Astrocyte (in vitro differentiated cells and primary cell): ENCODE measurements around the gene VIPR2. TPM values are rescaled to one million over a fixed set of nuclear protein-coding genes. Genes with fewer than 3 reads are reported as not detected.

Experiments
- DNase-seq: peaks from one replicate; pipeline ENCODE4 v3.0.0-alpha.2; 2010; ENCODE audit warnings: low read depth
- FAIRE-seq: peaks from 2 replicates; lab custom pipeline; 2011; peaks lifted over from hg19 to GRCh38; lab: Jason Lieb, UNC
- H2AFZ ChIP-seq: 2 replicates; pipeline ENCODE4 v1.6.0; 2012; ENCODE audit warnings: low read depth, low read length, inconsistent platforms
- H3K27ac ChIP-seq: 2 replicates; pipeline ENCODE4 v1.5.1; 2011; ENCODE audit warnings: low read depth, low read length, inconsistent platforms
- H3K27me3 ChIP-seq: 2 replicates; pipeline ENCODE4 v1.6.0; 2011; ENCODE audit warnings: low read length, inconsistent platforms; ENCODE audit not compliant: insufficient read depth
- H3K36me3 ChIP-seq: 2 replicates; pipeline ENCODE4 v1.5.1; 2011; ENCODE audit warnings: low read length, inconsistent platforms; ENCODE audit not compliant: insufficient read depth
- H3K4me1 ChIP-seq: 2 replicates; pipeline ENCODE4 v1.5.1; 2011; ENCODE audit warnings: low read length, inconsistent platforms; ENCODE audit not compliant: insufficient read depth
- H3K4me2 ChIP-seq: 2 replicates; pipeline ENCODE4 v1.6.0; 2012; ENCODE audit warnings: low read length, inconsistent platforms
- H3K4me3 ChIP-seq: 2 replicates; pipeline ENCODE4 v1.5.1; 2011; ENCODE audit warnings: low read depth, mild to moderate bottlenecking, low read length, inconsistent platforms; ENCODE audit not compliant: insufficient read depth
- H3K79me2 ChIP-seq: 2 replicates; pipeline ENCODE4 v1.6.0; 2012; ENCODE audit warnings: mild to moderate bottlenecking, low read length, inconsistent platforms; ENCODE audit not compliant: insufficient read depth
- H3K9ac ChIP-seq: 2 replicates; pipeline ENCODE4 v1.6.0; 2012; ENCODE audit warnings: mild to moderate bottlenecking, low read length, inconsistent platforms
- H3K9me3 ChIP-seq: 2 replicates; pipeline ENCODE4 v1.5.1; 2012; ENCODE audit warnings: low read depth, mild to moderate bottlenecking, low read length, inconsistent platforms; ENCODE audit not compliant: insufficient read depth
- H4K20me1 ChIP-seq: 2 replicates; pipeline ENCODE4 v1.6.0; 2012; ENCODE audit warnings: low read length, inconsistent platforms; ENCODE audit not compliant: insufficient read depth
- H3K27ac Mint-ChIP-seq: one replicate; pipeline ENCODE4 v1.8.0; 2021; ENCODE audit warnings: mild to moderate bottlenecking, mixed read lengths; ENCODE audit not compliant: unreplicated experiment
- H3K27me3 Mint-ChIP-seq: one replicate; pipeline ENCODE4 v1.8.0; 2021; ENCODE audit warnings: low read depth, mixed read lengths; ENCODE audit not compliant: unreplicated experiment
- H3K36me3 Mint-ChIP-seq: one replicate; pipeline ENCODE4 v1.8.0; 2021; ENCODE audit warnings: low read depth, mixed read lengths; ENCODE audit not compliant: unreplicated experiment
- H3K4me1 Mint-ChIP-seq: one replicate; pipeline ENCODE4 v1.8.0; 2021; ENCODE audit warnings: low read depth, mixed read lengths; ENCODE audit not compliant: unreplicated experiment
- H3K4me3 Mint-ChIP-seq: one replicate; pipeline ENCODE4 v1.8.0; 2021; ENCODE audit warnings: mild to moderate bottlenecking, moderate library complexity, mixed read lengths; ENCODE audit not compliant: unreplicated experiment
- H3K9me3 Mint-ChIP-seq: one replicate; pipeline ENCODE4 v1.8.0; 2021; ENCODE audit warnings: mild to moderate bottlenecking, mixed read lengths; ENCODE audit not compliant: unreplicated experiment
- CTCF ChIP-seq: IDR thresholded peaks from 2 replicates; pipeline ENCODE4 v1.5.1; 2011; ENCODE audit warnings: low read depth, mild to moderate bottlenecking, inconsistent platforms, low read length, moderate library complexity; ENCODE audit not compliant: insufficient read depth
- EZH2 ChIP-seq: IDR thresholded peaks from 2 replicates; pipeline ENCODE4 v1.6.1; 2012; ENCODE audit warnings: mild to moderate bottlenecking, low read length, inconsistent platforms; ENCODE audit not compliant: insufficient read depth
- total RNA-seq: library from RNA; stranded (reverse); gene quantifications from 2 replicates; pipeline ENCODE4 v1.2.1, GENCODE V29; 2021

The VIPR2 gene
- total RNA-seq, 1 donor from 2014 or later, result 0.68 TPM

GRCh38 chr7:159140170-159140910 is 4.3 kb downstream of the VIPR2 start:
- H3K9me3 Mint-ChIP-seq, result peaks cover 8% of the 10 kb centered on the region
- Histone ChIP-seq H3K79me2 (no peaks in the 10 kb centered on the region), H3K9ac (no peak overlapping the region), H3K4me2 (no peak overlapping the region), H3K27ac (no peak overlapping the region), H2AFZ (no peak overlapping the region), H3K36me3 (no peaks in the 10 kb centered on the region), H3K4me1 (no peaks in the 10 kb centered on the region), H4K20me1 (no peaks in the 10 kb centered on the region), H3K9me3 (no peaks in the 10 kb centered on the region), H3K27me3 (peaks cover 21% of the 10 kb centered on the region), H3K4me3 (no peak overlapping the region)
- H3K4me1 Mint-ChIP-seq, result peaks cover 8% of the 10 kb centered on the region
- H3K4me3 Mint-ChIP-seq, result no peak overlapping the region
- TF ChIP-seq EZH2 (no peak), CTCF (no peak)
- no peak overlapping the region for H3K27ac Mint-ChIP-seq
- FAIRE-seq (no peak), DNase-seq (no peak)
- no peaks in the 10 kb centered on the region for H3K36me3 Mint-ChIP-seq
- peaks cover 31% of the 10 kb centered on the region for H3K27me3 Mint-ChIP-seq

- no peak for TF ChIP-seq EZH2
- no peak for TF ChIP-seq CTCF
- H3K27me3 ChIP-seq, result peaks cover 19% of the 10 kb centered on the region
- H3K79me2 ChIP-seq, result no peaks in the 10 kb centered on the region
- no peak overlapping the region for H3K9ac ChIP-seq
- no peak overlapping the region for H3K4me2 ChIP-seq
- no peaks in the 10 kb centered on the region for H4K20me1 ChIP-seq
- peaks cover 8% of the 10 kb centered on the region for H3K4me1 Mint-ChIP-seq
- no peak overlapping the region for H3K27ac ChIP-seq
- no peak overlapping the region for H3K27ac Mint-ChIP-seq
- no peak for DNase-seq
- no peaks in the 10 kb centered on the region for H3K4me1 ChIP-seq
- peaks cover 28% of the 10 kb centered on the region for H3K27me3 Mint-ChIP-seq
- H3K9me3 Mint-ChIP-seq, result peaks cover 8% of the 10 kb centered on the region
- H3K9me3 ChIP-seq, result no peaks in the 10 kb centered on the region
- no peak overlapping the region for H3K4me3 ChIP-seq
- no peak for FAIRE-seq
- H3K36me3 Mint-ChIP-seq, result no peaks in the 10 kb centered on the region
- no peaks in the 10 kb centered on the region for H3K36me3 ChIP-seq
- no peak overlapping the region for H3K4me3 Mint-ChIP-seq
- H2AFZ ChIP-seq, result no peak overlapping the region
Measured at GRCh38 chr7:159139639-159140038, 5.0 kb downstream of the VIPR2 start.

GRCh38 chr7:159139202-159139601 is 5.5 kb downstream of the VIPR2 start:
- Histone ChIP-seq H3K27me3 (peaks cover 18% of the 10 kb centered on the region), H2AFZ (no peak overlapping the region), H3K4me1 (no peaks in the 10 kb centered on the region), H3K4me3 (no peak overlapping the region), H3K79me2 (no peaks in the 10 kb centered on the region), H3K36me3 (no peaks in the 10 kb centered on the region), H3K4me2 (no peak overlapping the region), H4K20me1 (no peaks in the 10 kb centered on the region), H3K9me3 (no peaks in the 10 kb centered on the region), H3K9ac (no peak overlapping the region), H3K27ac (no peak overlapping the region)
- no peak for TF ChIP-seq EZH2
- TF ChIP-seq CTCF, result no peak
- DNase-seq (no peak), FAIRE-seq (no peak)
- H3K9me3 Mint-ChIP-seq, result peaks cover 8% of the 10 kb centered on the region
- H3K27me3 Mint-ChIP-seq, result peaks cover 28% of the 10 kb centered on the region
- peaks cover 8% of the 10 kb centered on the region for H3K4me1 Mint-ChIP-seq
- H3K4me3 Mint-ChIP-seq, result no peak overlapping the region
- H3K36me3 Mint-ChIP-seq, result no peaks in the 10 kb centered on the region
- H3K27ac Mint-ChIP-seq, result no peak overlapping the region
